Natural killer cell (primary cell): Measurements from ENCODE around the gene IL1RL1. TPM values are rescaled to one million over a fixed set of nuclear protein-coding genes. Genes with fewer than 3 reads are reported as not detected.

ENCODE experiments used
- ATAC-seq, 3 donors: fragments of 150-1000 bp in 2 of 3; fragments of 200-7000 bp in 1 of 3; cut with Tn5 transposase; 1 replicate in 1 of 3; 2 replicates in 2 of 3; pipeline ENCODE4 v1.10.0; 2021; ENCODE audit warnings: mild to moderate bottlenecking in 2 of 3, moderate library complexity in 2 of 3
- DNase-seq, 2 donors: peaks; one replicate each; pipeline versions ENCODE4 v3.0.0 to v3.0.0-alpha.2; 2013 to 2021; ENCODE audit warnings: mixed read lengths in 1 of 2
- H3K27ac ChIP-seq: one replicate; pipeline ENCODE4 v1.5.1; 2013; ENCODE audit warnings: mild to moderate bottlenecking, low read length
- H3K27me3 ChIP-seq: one replicate; pipeline ENCODE4 v1.6.1; 2013; ENCODE audit warnings: low read length; ENCODE audit not compliant: control insufficient read depth, insufficient read depth
- H3K36me3 ChIP-seq: one replicate; pipeline ENCODE4 v1.6.1; 2013; ENCODE audit warnings: low read length; ENCODE audit not compliant: control insufficient read depth, insufficient read depth
- H3K4me1 ChIP-seq: one replicate; pipeline ENCODE4 v1.6.1; 2013; ENCODE audit warnings: low read length; ENCODE audit not compliant: control insufficient read depth, insufficient read depth
- H3K4me3 ChIP-seq: one replicate; pipeline ENCODE4 v1.5.1; 2013; ENCODE audit warnings: low read length
- H3K9me3 ChIP-seq: one replicate; pipeline ENCODE4 v1.6.1; 2013; ENCODE audit warnings: low read length; ENCODE audit not compliant: control insufficient read depth, insufficient read depth
- H3K27ac Mint-ChIP-seq, 2 donors: one replicate each; pipeline ENCODE4 v1.8.0; 2022; ENCODE audit warnings: mild to moderate bottlenecking in 2 of 2, mixed read lengths in 2 of 2, moderate library complexity in 1 of 2
- H3K27me3 Mint-ChIP-seq, 2 donors: one replicate each; pipeline ENCODE4 v1.8.0; 2022; ENCODE audit warnings: low read depth in 2 of 2, mixed read lengths in 2 of 2
- H3K36me3 Mint-ChIP-seq: one replicate; pipeline ENCODE4 v1.8.0; 2022; ENCODE audit warnings: mixed read lengths
- H3K4me1 Mint-ChIP-seq, 2 donors: one replicate each; pipeline ENCODE4 v1.8.0; 2022; ENCODE audit warnings: mixed read lengths in 2 of 2
- H3K4me3 Mint-ChIP-seq: one replicate; pipeline ENCODE4 v1.8.0; 2022; ENCODE audit warnings: mild to moderate bottlenecking, moderate library complexity, mixed read lengths
- H3K9me3 Mint-ChIP-seq, 2 donors: one replicate each; pipeline ENCODE4 v1.8.0; 2022; ENCODE audit warnings: mixed read lengths in 2 of 2
- CTCF ChIP-seq: fragments of 200-600 bp; IDR thresholded peaks from one replicate; pipeline ENCODE4 v1.8.0; 2022; ENCODE audit warnings: antibody characterized with exemption
- WGBS: methylation state at CpG from one replicate; pipeline ENCODE4 v1.1.7; 2013; ENCODE audit warnings: missing lambda C conversion rate; ENCODE audit not compliant: insufficient coverage; 5-methylcytosine and 5-hydroxymethylcytosine counted together
- intact Hi-C: fragments of 100-400 bp; cut with micrococcal nuclease; formaldehyde crosslinking; loops from one replicate; pipeline ENCODE4 v1.14.2; 2022
- total RNA-seq, 4 donors: library from RNA; stranded (reverse); fragments of 120-200 nt in 1 of 4; gene quantifications; one replicate each; pipeline versions ENCODE4 v1.2.3 to v1.2.4, GENCODE V29; 2013 to 2022

The IL1RL1 gene
- total RNA-seq, 3 donors from 2014 or later (not counting 1 experiment from before 2014, with no cell fraction given), result 0.49 to 68.1 (median 2.2) TPM

GRCh38 chr2:102294802-102295489, 16.4 kb upstream of the IL1RL1 start:
- H3K27ac Mint-ChIP-seq, result peak overlapping the region in 1 of 2 donors; percentile 44
- Histone ChIP-seq H3K36me3 (no peaks in the 10 kb centered on the region), H3K27ac (no peak overlapping the region), H3K4me1 (peaks cover 9% of the 10 kb centered on the region), H3K9me3 (no peaks in the 10 kb centered on the region), H3K27me3 (no peaks in the 10 kb centered on the region), H3K4me3 (no peak overlapping the region)
- no peaks in the 10 kb centered on the region for H3K36me3 Mint-ChIP-seq
- no peak overlapping the region for H3K4me3 Mint-ChIP-seq
- H3K9me3 Mint-ChIP-seq, result no peaks in the 10 kb centered on the region
- intact Hi-C loops, result loop anchor here (5.0 kb wide), 1 partner anchor 33 kb away; no protein-coding TSS in a partner anchor
- TF ChIP-seq CTCF, result no peak
- ATAC-seq, result peak in 1 of 3 donors; percentile 18
- 52% methylated on average over 3 of the region's 3 CpGs for WGBS
- H3K4me1 Mint-ChIP-seq, result peaks cover 23 to 25% of the 10 kb centered on the region in 2 donors
- peaks cover 0 to 3% of the 10 kb centered on the region in 2 donors for H3K27me3 Mint-ChIP-seq
- DNase-seq, result no peak

- no peak overlapping the region for H3K4me3 Mint-ChIP-seq
- H3K27ac Mint-ChIP-seq, result peak overlapping the region in 1 of 2 donors; percentile 44
- intact Hi-C loops, result loop anchor here (5.0 kb wide), 1 partner anchor 33 kb away; no protein-coding TSS in a partner anchor
- H3K4me1 Mint-ChIP-seq, result peaks cover 23 to 25% of the 10 kb centered on the region in 2 donors
- DNase-seq (no peak), ATAC-seq (no peak)
- H3K27me3 Mint-ChIP-seq, result peaks cover 0 to 3% of the 10 kb centered on the region in 2 donors
- TF ChIP-seq CTCF, result no peak
- Histone ChIP-seq H3K27ac (no peak overlapping the region), H3K36me3 (no peaks in the 10 kb centered on the region), H3K4me3 (no peak overlapping the region), H3K4me1 (peaks cover 9% of the 10 kb centered on the region), H3K27me3 (no peaks in the 10 kb centered on the region), H3K9me3 (no peaks in the 10 kb centered on the region)
- no peaks in the 10 kb centered on the region for H3K36me3 Mint-ChIP-seq
- no peaks in the 10 kb centered on the region for H3K9me3 Mint-ChIP-seq
- no CpG with 5 or more reads among the region's 1 CpG for WGBS
Measured at GRCh38 chr2:102295566-102295965, 15.8 kb upstream of the IL1RL1 start.

GRCh38 chr2:102296449-102296848, 14.9 kb upstream of the IL1RL1 start:
- Histone ChIP-seq H3K36me3 (no peaks in the 10 kb centered on the region), H3K27me3 (no peaks in the 10 kb centered on the region), H3K4me1 (peaks cover 4% of the 10 kb centered on the region), H3K9me3 (no peaks in the 10 kb centered on the region), H3K27ac (no peak overlapping the region), H3K4me3 (no peak overlapping the region)
- no peak for TF ChIP-seq CTCF
- ATAC-seq, result no peak
- Mint-ChIP-seq H3K9me3 (no peaks in the 10 kb centered on the region), H3K4me3 (no peak overlapping the region), H3K27ac (no peak overlapping the region), H3K27me3 (peaks cover under 1 to 3% of the 10 kb centered on the region in 2 donors), H3K4me1 (peaks cover 16 to 18% of the 10 kb centered on the region in 2 donors), H3K36me3 (no peaks in the 10 kb centered on the region)
- intact Hi-C loops, result loop anchor here (5.0 kb wide), 1 partner anchor 34 kb away; no protein-coding TSS in a partner anchor
- no peak for DNase-seq
